ENCODE measurements around the gene MRPL1. TPM values are rescaled to one million over a fixed set of nuclear protein-coding genes. Genes with fewer than 3 reads are reported as not detected.

MRPL1 gene
- total RNA-seq, 1 experiment from 2014 or later = 25.7 TPM

DNA sequence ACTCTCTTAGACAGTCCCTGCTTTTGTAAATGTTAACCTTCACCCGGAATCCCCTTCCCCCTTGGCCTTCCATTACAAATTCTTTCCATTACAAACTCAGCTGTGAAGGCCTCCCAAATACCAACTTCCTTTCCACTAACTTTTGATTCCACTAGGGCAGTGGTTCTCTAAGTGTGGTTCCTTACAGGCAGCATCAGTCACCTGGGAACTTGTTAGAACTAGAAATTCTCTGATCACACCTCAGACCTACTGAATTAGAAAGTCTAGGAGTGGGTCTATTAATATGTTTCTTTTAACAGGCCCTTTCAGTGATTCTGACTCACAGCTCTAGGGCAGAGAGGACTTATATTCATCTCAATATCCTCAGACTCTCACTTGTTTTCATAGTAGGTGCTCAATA is 19.0 kb upstream of the MRPL1 start:
- DNase-seq (ENCODE audit: low spot score) (no peak), ATAC-seq (peak; percentile 58)
- CTCF ChIA-PET = no interaction called here
- no peaks in the 10 kb centered on the region for H3K36me3 Mint-ChIP-seq
- peaks cover 13% of the 10 kb centered on the region for H3K4me1 Mint-ChIP-seq
- no peaks in the 10 kb centered on the region for H3K27me3 Mint-ChIP-seq (ENCODE audit: low read depth)
- POLR2A ChIA-PET = no interaction called here
- no peak overlapping the region for H3K4me3 Mint-ChIP-seq
- no peak overlapping the region for H3K27ac Mint-ChIP-seq
- H3K9me3 Mint-ChIP-seq = no peaks in the 10 kb centered on the region
- TF ChIP-seq MYBL2 (CRISPR knock-in tag; IDR thresholded peaks at IDR 0.05) (no peak), ZNF219 (CRISPR knock-in tag; IDR thresholded peaks at IDR 0.05; ENCODE audit: borderline replicate concordance) (no peak), ZNF396 (CRISPR knock-in tag; IDR thresholded peaks at IDR 0.05; ENCODE audit: borderline replicate concordance) (no peak), EMX1 (CRISPR knock-in tag; IDR thresholded peaks at IDR 0.05) (no peak), ETV6 (CRISPR knock-in tag; IDR thresholded peaks at IDR 0.05) (no peak), CBFB (CRISPR knock-in tag; IDR thresholded peaks at IDR 0.05; ENCODE audit: low read depth) (no peak), NR1H2 (CRISPR knock-in tag; IDR thresholded peaks at IDR 0.05) (no peak), IRF2 (CRISPR knock-in tag; IDR thresholded peaks at IDR 0.05; ENCODE audit: borderline replicate concordance, low read depth) (no peak), SOX15 (CRISPR knock-in tag; IDR thresholded peaks at IDR 0.05) (no peak), CREM (CRISPR knock-in tag; IDR thresholded peaks at IDR 0.05) (no peak)
- TF ChIP-seq, protein P1, sequence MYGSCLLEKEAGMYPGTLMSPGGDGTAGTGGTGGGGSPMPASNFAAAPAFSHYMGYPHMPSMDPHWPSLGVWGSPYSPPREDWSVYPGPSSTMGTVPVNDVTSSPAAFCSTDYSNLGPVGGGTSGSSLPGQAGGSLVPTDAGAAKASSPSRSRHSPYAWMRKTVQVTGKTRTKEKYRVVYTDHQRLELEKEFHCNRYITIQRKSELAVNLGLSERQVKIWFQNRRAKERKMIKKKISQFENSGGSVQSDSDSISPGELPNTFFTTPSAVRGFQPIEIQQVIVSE (CRISPR knock-in tag; IDR thresholded peaks at IDR 0.05; ENCODE audit: borderline replicate concordance) = no peak
- TF ChIP-seq, protein P2, sequence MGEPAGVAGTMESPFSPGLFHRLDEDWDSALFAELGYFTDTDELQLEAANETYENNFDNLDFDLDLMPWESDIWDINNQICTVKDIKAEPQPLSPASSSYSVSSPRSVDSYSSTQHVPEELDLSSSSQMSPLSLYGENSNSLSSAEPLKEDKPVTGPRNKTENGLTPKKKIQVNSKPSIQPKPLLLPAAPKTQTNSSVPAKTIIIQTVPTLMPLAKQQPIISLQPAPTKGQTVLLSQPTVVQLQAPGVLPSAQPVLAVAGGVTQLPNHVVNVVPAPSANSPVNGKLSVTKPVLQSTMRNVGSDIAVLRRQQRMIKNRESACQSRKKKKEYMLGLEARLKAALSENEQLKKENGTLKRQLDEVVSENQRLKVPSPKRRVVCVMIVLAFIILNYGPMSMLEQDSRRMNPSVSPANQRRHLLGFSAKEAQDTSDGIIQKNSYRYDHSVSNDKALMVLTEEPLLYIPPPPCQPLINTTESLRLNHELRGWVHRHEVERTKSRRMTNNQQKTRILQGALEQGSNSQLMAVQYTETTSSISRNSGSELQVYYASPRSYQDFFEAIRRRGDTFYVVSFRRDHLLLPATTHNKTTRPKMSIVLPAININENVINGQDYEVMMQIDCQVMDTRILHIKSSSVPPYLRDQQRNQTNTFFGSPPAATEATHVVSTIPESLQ (CRISPR knock-in tag; IDR thresholded peaks at IDR 0.05) = no peak
- TF ChIP-seq, protein P3, sequence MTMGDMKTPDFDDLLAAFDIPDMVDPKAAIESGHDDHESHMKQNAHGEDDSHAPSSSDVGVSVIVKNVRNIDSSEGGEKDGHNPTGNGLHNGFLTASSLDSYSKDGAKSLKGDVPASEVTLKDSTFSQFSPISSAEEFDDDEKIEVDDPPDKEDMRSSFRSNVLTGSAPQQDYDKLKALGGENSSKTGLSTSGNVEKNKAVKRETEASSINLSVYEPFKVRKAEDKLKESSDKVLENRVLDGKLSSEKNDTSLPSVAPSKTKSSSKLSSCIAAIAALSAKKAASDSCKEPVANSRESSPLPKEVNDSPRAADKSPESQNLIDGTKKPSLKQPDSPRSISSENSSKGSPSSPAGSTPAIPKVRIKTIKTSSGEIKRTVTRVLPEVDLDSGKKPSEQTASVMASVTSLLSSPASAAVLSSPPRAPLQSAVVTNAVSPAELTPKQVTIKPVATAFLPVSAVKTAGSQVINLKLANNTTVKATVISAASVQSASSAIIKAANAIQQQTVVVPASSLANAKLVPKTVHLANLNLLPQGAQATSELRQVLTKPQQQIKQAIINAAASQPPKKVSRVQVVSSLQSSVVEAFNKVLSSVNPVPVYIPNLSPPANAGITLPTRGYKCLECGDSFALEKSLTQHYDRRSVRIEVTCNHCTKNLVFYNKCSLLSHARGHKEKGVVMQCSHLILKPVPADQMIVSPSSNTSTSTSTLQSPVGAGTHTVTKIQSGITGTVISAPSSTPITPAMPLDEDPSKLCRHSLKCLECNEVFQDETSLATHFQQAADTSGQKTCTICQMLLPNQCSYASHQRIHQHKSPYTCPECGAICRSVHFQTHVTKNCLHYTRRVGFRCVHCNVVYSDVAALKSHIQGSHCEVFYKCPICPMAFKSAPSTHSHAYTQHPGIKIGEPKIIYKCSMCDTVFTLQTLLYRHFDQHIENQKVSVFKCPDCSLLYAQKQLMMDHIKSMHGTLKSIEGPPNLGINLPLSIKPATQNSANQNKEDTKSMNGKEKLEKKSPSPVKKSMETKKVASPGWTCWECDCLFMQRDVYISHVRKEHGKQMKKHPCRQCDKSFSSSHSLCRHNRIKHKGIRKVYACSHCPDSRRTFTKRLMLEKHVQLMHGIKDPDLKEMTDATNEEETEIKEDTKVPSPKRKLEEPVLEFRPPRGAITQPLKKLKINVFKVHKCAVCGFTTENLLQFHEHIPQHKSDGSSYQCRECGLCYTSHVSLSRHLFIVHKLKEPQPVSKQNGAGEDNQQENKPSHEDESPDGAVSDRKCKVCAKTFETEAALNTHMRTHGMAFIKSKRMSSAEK (CRISPR knock-in tag; IDR thresholded peaks at IDR 0.05; ENCODE audit: borderline replicate concordance) = no peak
- TF ChIP-seq, protein P4, sequence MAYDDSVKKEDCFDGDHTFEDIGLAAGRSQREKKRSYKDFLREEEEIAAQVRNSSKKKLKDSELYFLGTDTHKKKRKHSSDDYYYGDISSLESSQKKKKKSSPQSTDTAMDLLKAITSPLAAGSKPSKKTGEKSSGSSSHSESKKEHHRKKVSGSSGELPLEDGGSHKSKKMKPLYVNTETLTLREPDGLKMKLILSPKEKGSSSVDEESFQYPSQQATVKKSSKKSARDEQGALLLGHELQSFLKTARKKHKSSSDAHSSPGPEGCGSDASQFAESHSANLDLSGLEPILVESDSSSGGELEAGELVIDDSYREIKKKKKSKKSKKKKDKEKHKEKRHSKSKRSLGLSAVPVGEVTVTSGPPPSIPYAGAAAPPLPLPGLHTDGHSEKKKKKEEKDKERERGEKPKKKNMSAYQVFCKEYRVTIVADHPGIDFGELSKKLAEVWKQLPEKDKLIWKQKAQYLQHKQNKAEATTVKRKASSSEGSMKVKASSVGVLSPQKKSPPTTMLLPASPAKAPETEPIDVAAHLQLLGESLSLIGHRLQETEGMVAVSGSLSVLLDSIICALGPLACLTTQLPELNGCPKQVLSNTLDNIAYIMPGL (CRISPR knock-in tag; IDR thresholded peaks at IDR 0.05) = no peak
- TF ChIP-seq, protein P5, sequence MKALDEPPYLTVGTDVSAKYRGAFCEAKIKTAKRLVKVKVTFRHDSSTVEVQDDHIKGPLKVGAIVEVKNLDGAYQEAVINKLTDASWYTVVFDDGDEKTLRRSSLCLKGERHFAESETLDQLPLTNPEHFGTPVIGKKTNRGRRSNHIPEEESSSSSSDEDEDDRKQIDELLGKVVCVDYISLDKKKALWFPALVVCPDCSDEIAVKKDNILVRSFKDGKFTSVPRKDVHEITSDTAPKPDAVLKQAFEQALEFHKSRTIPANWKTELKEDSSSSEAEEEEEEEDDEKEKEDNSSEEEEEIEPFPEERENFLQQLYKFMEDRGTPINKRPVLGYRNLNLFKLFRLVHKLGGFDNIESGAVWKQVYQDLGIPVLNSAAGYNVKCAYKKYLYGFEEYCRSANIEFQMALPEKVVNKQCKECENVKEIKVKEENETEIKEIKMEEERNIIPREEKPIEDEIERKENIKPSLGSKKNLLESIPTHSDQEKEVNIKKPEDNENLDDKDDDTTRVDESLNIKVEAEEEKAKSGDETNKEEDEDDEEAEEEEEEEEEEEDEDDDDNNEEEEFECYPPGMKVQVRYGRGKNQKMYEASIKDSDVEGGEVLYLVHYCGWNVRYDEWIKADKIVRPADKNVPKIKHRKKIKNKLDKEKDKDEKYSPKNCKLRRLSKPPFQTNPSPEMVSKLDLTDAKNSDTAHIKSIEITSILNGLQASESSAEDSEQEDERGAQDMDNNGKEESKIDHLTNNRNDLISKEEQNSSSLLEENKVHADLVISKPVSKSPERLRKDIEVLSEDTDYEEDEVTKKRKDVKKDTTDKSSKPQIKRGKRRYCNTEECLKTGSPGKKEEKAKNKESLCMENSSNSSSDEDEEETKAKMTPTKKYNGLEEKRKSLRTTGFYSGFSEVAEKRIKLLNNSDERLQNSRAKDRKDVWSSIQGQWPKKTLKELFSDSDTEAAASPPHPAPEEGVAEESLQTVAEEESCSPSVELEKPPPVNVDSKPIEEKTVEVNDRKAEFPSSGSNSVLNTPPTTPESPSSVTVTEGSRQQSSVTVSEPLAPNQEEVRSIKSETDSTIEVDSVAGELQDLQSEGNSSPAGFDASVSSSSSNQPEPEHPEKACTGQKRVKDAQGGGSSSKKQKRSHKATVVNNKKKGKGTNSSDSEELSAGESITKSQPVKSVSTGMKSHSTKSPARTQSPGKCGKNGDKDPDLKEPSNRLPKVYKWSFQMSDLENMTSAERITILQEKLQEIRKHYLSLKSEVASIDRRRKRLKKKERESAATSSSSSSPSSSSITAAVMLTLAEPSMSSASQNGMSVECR (CRISPR knock-in tag; IDR thresholded peaks at IDR 0.05; ENCODE audit: borderline replicate concordance) = no peak
- TF ChIP-seq, protein P6, sequence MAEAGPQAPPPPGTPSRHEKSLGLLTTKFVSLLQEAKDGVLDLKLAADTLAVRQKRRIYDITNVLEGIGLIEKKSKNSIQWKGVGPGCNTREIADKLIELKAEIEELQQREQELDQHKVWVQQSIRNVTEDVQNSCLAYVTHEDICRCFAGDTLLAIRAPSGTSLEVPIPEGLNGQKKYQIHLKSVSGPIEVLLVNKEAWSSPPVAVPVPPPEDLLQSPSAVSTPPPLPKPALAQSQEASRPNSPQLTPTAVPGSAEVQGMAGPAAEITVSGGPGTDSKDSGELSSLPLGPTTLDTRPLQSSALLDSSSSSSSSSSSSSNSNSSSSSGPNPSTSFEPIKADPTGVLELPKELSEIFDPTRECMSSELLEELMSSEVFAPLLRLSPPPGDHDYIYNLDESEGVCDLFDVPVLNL (CRISPR knock-in tag; IDR thresholded peaks at IDR 0.05; ENCODE audit: borderline replicate concordance, low read depth) = no peak
- TF ChIP-seq, protein P7, sequence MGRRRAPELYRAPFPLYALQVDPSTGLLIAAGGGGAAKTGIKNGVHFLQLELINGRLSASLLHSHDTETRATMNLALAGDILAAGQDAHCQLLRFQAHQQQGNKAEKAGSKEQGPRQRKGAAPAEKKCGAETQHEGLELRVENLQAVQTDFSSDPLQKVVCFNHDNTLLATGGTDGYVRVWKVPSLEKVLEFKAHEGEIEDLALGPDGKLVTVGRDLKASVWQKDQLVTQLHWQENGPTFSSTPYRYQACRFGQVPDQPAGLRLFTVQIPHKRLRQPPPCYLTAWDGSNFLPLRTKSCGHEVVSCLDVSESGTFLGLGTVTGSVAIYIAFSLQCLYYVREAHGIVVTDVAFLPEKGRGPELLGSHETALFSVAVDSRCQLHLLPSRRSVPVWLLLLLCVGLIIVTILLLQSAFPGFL (CRISPR knock-in tag; IDR thresholded peaks at IDR 0.05; ENCODE audit: borderline replicate concordance) = no peak
- TF ChIP-seq, protein P8, sequence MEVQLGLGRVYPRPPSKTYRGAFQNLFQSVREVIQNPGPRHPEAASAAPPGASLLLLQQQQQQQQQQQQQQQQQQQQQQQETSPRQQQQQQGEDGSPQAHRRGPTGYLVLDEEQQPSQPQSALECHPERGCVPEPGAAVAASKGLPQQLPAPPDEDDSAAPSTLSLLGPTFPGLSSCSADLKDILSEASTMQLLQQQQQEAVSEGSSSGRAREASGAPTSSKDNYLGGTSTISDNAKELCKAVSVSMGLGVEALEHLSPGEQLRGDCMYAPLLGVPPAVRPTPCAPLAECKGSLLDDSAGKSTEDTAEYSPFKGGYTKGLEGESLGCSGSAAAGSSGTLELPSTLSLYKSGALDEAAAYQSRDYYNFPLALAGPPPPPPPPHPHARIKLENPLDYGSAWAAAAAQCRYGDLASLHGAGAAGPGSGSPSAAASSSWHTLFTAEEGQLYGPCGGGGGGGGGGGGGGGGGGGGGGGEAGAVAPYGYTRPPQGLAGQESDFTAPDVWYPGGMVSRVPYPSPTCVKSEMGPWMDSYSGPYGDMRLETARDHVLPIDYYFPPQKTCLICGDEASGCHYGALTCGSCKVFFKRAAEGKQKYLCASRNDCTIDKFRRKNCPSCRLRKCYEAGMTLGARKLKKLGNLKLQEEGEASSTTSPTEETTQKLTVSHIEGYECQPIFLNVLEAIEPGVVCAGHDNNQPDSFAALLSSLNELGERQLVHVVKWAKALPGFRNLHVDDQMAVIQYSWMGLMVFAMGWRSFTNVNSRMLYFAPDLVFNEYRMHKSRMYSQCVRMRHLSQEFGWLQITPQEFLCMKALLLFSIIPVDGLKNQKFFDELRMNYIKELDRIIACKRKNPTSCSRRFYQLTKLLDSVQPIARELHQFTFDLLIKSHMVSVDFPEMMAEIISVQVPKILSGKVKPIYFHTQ (CRISPR knock-in tag; IDR thresholded peaks at IDR 0.05) = no peak
